HT-29 (cell line): ENCODE measurements around the gene MGMT. TPM values are rescaled to one million over a fixed set of nuclear protein-coding genes. Genes with fewer than 3 reads are reported as not detected.

Experiments used
- DNase-seq: peaks from one replicate; pipeline ENCODE4 v3.0.0-alpha.2; 2015; ENCODE audit warnings: low spot score
- total RNA-seq: library from RNA; depleted of rRNA; stranded (reverse); fragments of >200 nt; shearing (Covaris generic); gene quantifications from 2 replicates; pipeline ENCODE4 v1.2.3, GENCODE V29; 2014

Gene MGMT
- total RNA-seq, 1 experiment from 2014 or later: 32.7 TPM

GRCh38 chr10:129586898-129587443 lies 119.9 kb downstream of the MGMT start:
- DNase-seq: no peak

- no peak for DNase-seq
These were observed 122.5 kb downstream of the MGMT start for GRCh38 chr10:129589546-129589945.

GRCh38 chr10:129593953-129594352 lies 126.9 kb downstream of the MGMT start:
- DNase-seq: no peak

- DNase-seq: no peak
These were observed 127.8 kb downstream of the MGMT start for GRCh38 chr10:129594811-129595210.

- no peak for DNase-seq
These were observed 131.4 kb downstream of the MGMT start for GRCh38 chr10:129598413-129598812.

GRCh38 chr10:129599160-129599559 lies 132.1 kb downstream of the MGMT start:
- DNase-seq: no peak

GRCh38 chr10:129601737-129602136 lies 134.7 kb downstream of the MGMT start:
- no peak for DNase-seq

GRCh38 chr10:129602938-129603535 lies 136.0 kb downstream of the MGMT start:
- DNase-seq: no peak

GRCh38 chr10:129604333-129605032 lies 137.4 kb downstream of the MGMT start:
- no peak for DNase-seq

GRCh38 chr10:129605266-129605985 lies 138.4 kb downstream of the MGMT start:
- DNase-seq: no peak

GRCh38 chr10:129605986-129606518 lies 139.0 kb downstream of the MGMT start:
- DNase-seq: no peak

- DNase-seq: no peak
These were observed 140.6 kb downstream of the MGMT start for GRCh38 chr10:129607607-129608109.

GRCh38 chr10:129608653-129609052 lies 141.6 kb downstream of the MGMT start:
- DNase-seq: no peak

GRCh38 chr10:129609551-129609950 lies 142.5 kb downstream of the MGMT start:
- DNase-seq: no peak

GRCh38 chr10:129612481-129613109 lies 145.6 kb downstream of the MGMT start:
- DNase-seq: no peak

- DNase-seq: no peak
These were observed 146.4 kb downstream of the MGMT start for GRCh38 chr10:129613377-129613980.

GRCh38 chr10:129614341-129614740 lies 147.3 kb downstream of the MGMT start:
- DNase-seq: no peak

GRCh38 chr10:129615381-129615780 lies 148.3 kb downstream of the MGMT start:
- no peak for DNase-seq

- DNase-seq: no peak
These were observed 149.0 kb downstream of the MGMT start for GRCh38 chr10:129615921-129616525.

- no peak for DNase-seq
These were observed 150.7 kb downstream of the MGMT start for GRCh38 chr10:129617768-129618167.

- DNase-seq: no peak
These were observed 154.0 kb downstream of the MGMT start for GRCh38 chr10:129621062-129621461.
